GM12865 (cell line): Measurements from ENCODE around the gene RC3H2.
"Not testable (repeated sequence)": the region's sequence is repeated elsewhere in the genome, so short reads cannot be mapped to it uniquely, and the experiment has no call there.

Experiments
- DNase-seq: peaks from one replicate; pipeline ENCODE4 v3.0.0; 2010; ENCODE audit warnings: low read depth
- H3K4me3 ChIP-seq: 2 replicates; pipeline ENCODE4 v1.5.1; 2011; ENCODE audit warnings: mild to moderate bottlenecking, low read depth, low read length, control low read depth
- CTCF ChIP-seq: IDR thresholded peaks from 2 replicates; pipeline ENCODE4 v1.5.1; 2011; ENCODE audit warnings: low read length, control low read depth, low read depth, inconsistent platforms; ENCODE audit not compliant: insufficient read depth; ENCODE audit errors: missing control alignments

The RC3H2 gene

GRCh38 chr9:122845116-122845515 is 60.0 kb downstream of the RC3H2 start:
- no peak overlapping the region for H3K4me3 ChIP-seq
- DNase-seq = no peak
- no peak for TF ChIP-seq CTCF

- no peak overlapping the region for H3K4me3 ChIP-seq
Measured at GRCh38 chr9:122844137-122844536, 61.0 kb downstream of the RC3H2 start.

GRCh38 chr9:122841501-122841900 is 63.7 kb downstream of the RC3H2 start:
- no peak overlapping the region for H3K4me3 ChIP-seq
- TF ChIP-seq CTCF = no peak
- no peak for DNase-seq

More at GRCh38 chr9:122844137-122844536, 61.0 kb downstream of the RC3H2 start:
- no peak for DNase-seq
- TF ChIP-seq CTCF = no peak

- peak; percentile 7 for TF ChIP-seq CTCF
- DNase-seq = not testable (repeated sequence)
Measured at GRCh38 chr9:122838441-122838840, 66.7 kb downstream of the RC3H2 start.

GRCh38 chr9:122837266-122837850 is 67.8 kb downstream of the RC3H2 start:
- no peak for TF ChIP-seq CTCF
- no peak overlapping the region for H3K4me3 ChIP-seq
- DNase-seq = no peak

More at GRCh38 chr9:122838441-122838840, 66.7 kb downstream of the RC3H2 start:
- not testable (repeated sequence) for H3K4me3 ChIP-seq

GRCh38 chr9:122835313-122835731 is 69.8 kb downstream of the RC3H2 start:
- peak; percentile 33 for DNase-seq
- no peak overlapping the region for H3K4me3 ChIP-seq
- TF ChIP-seq CTCF = no peak

GRCh38 chr9:122832194-122832593 is 73.0 kb downstream of the RC3H2 start:
- no peak for DNase-seq
- no peak overlapping the region for H3K4me3 ChIP-seq
- TF ChIP-seq CTCF = no peak

- not testable (repeated sequence) for DNase-seq
- H3K4me3 ChIP-seq = peak overlapping the region; percentile 97
Measured at GRCh38 chr9:122828965-122829284, 76.2 kb downstream of the RC3H2 start.
